ENCODE results near the gene LRPPRC.
A peak's percentile ranks its signal among the peaks of the same experiment; 100 is the strongest.
"Not testable (repeated sequence)": the region's sequence is repeated elsewhere in the genome, so short reads cannot be mapped to it uniquely, and the experiment has no call there.

The LRPPRC gene

GRCh38 chr2:43995733-43996533 lies at the start of gene LRPPRC:
Gene LRPPRC, minus strand, starts transcription at chr2:43995989. Its CDS starts 42 bp downstream, at chr2:43995947.
- DNase-seq (ENCODE audit: low spot score) = peak; percentile 99

GRCh38 chr2:44045061-44045460 lies 49.3 kb upstream of the LRPPRC start:
- DNase-seq (ENCODE audit: low spot score) = no peak

GRCh38 chr2:44044281-44044720 lies 48.5 kb upstream of the LRPPRC start:
- peak; percentile 78 for DNase-seq (ENCODE audit: low spot score)

GRCh38 chr2:44040365-44040764 lies 44.6 kb upstream of the LRPPRC start:
- no peak for DNase-seq (ENCODE audit: low spot score)

GRCh38 chr2:44038277-44038676 lies 42.5 kb upstream of the LRPPRC start:
- no peak for DNase-seq (ENCODE audit: low spot score)

- DNase-seq (ENCODE audit: low spot score) = no peak
These were observed 41.4 kb upstream of the LRPPRC start for GRCh38 chr2:44037221-44037620.

GRCh38 chr2:44033947-44034346 lies 38.2 kb upstream of the LRPPRC start:
- no peak for DNase-seq (ENCODE audit: low spot score)

GRCh38 chr2:44027076-44027475 lies 31.3 kb upstream of the LRPPRC start:
- not testable (repeated sequence) for DNase-seq (ENCODE audit: low spot score)

GRCh38 chr2:44016282-44016681 lies 20.5 kb upstream of the LRPPRC start:
- DNase-seq (ENCODE audit: low spot score) = peak; percentile 28

GRCh38 chr2:44015239-44015638 lies 19.4 kb upstream of the LRPPRC start:
- no peak for DNase-seq (ENCODE audit: low spot score)

GRCh38 chr2:44013205-44013604 lies 17.4 kb upstream of the LRPPRC start:
- DNase-seq (ENCODE audit: low spot score) = not testable (repeated sequence)

- no peak for DNase-seq (ENCODE audit: low spot score)
These were observed 14.5 kb upstream of the LRPPRC start for GRCh38 chr2:44010266-44010665.

- no peak for DNase-seq (ENCODE audit: low spot score)
These were observed 13.4 kb upstream of the LRPPRC start for GRCh38 chr2:44009136-44009735.

GRCh38 chr2:44005846-44006245 lies 10.1 kb upstream of the LRPPRC start:
- DNase-seq (ENCODE audit: low spot score) = no peak

- DNase-seq (ENCODE audit: low spot score) = no peak
These were observed 9.2 kb upstream of the LRPPRC start for GRCh38 chr2:44004735-44005602.

GRCh38 chr2:44001716-44002115 lies 5.9 kb upstream of the LRPPRC start:
- DNase-seq (ENCODE audit: low spot score) = no peak

GRCh38 chr2:43998263-43998662 lies 2.5 kb upstream of the LRPPRC start:
- no peak for DNase-seq (ENCODE audit: low spot score)

- DNase-seq (ENCODE audit: low spot score) = no peak
These were observed 2.4 kb downstream of the LRPPRC start for GRCh38 chr2:43993437-43993836.

GRCh38 chr2:43989545-43989944 lies 6.2 kb downstream of the LRPPRC start:
- DNase-seq (ENCODE audit: low spot score) = no peak

GRCh38 chr2:43986600-43986999 lies 9.2 kb downstream of the LRPPRC start:
- DNase-seq (ENCODE audit: low spot score) = no peak

GRCh38 chr2:43985359-43985758 lies 10.4 kb downstream of the LRPPRC start:
- DNase-seq (ENCODE audit: low spot score) = no peak

GRCh38 chr2:43984533-43984932 lies 11.3 kb downstream of the LRPPRC start:
- DNase-seq (ENCODE audit: low spot score) = no peak

- DNase-seq (ENCODE audit: low spot score) = no peak
These were observed 14.9 kb downstream of the LRPPRC start for GRCh38 chr2:43980902-43981301.
